Measurements from ENCODE around the gene RAB31.

Gene RAB31

GRCh38 chr18:9824952-9825371 is 116.9 kb downstream of the RAB31 start:
- Histone ChIP-seq H3K27me3 (ENCODE audit: control insufficient read depth, insufficient read depth, low read length) (no peaks in the 10 kb centered on the region), H3K4me3 (ENCODE audit: low read length) (no peak overlapping the region), H3K4me1 (ENCODE audit: control insufficient read depth, insufficient read depth, low read length) (peaks cover 27% of the 10 kb centered on the region), H3K9ac (ENCODE audit: low read length) (no peak overlapping the region), H3K9me3 (ENCODE audit: control insufficient read depth, low read length) (no peaks in the 10 kb centered on the region), H3K36me3 (ENCODE audit: control insufficient read depth, insufficient read depth, low read length) (no peaks in the 10 kb centered on the region)

- no peak overlapping the region for H3K4me3 ChIP-seq (ENCODE audit: low read length)
- H3K36me3 ChIP-seq (ENCODE audit: control insufficient read depth, insufficient read depth, low read length), result no peaks in the 10 kb centered on the region
- H3K9ac ChIP-seq (ENCODE audit: low read length), result no peak overlapping the region
- H3K27me3 ChIP-seq (ENCODE audit: control insufficient read depth, insufficient read depth, low read length), result no peaks in the 10 kb centered on the region
- H3K9me3 ChIP-seq (ENCODE audit: control insufficient read depth, low read length), result no peaks in the 10 kb centered on the region
- H3K4me1 ChIP-seq (ENCODE audit: control insufficient read depth, insufficient read depth, low read length), result peaks cover 27% of the 10 kb centered on the region
These were observed 117.5 kb downstream of the RAB31 start for GRCh38 chr18:9825571-9826073.

DNA sequence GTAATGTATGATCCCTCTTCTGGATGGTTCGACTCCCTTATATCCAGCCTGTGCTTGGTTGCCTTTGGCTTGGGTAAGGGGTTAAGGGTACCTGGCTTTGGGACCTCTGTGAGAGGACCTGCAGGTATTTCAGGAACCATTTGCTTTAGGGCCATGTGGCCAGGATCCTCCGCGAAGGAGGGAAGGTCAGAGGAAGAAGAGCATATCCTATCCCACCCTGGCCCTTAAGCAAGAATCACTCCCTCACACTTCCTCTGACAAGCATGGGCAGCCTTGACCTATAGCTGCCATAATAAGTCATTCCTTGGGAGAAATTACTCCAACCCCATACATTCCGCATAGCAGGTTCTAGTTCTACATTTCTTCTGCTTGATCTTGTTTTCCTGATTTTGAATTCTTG is 118.6 kb downstream of the RAB31 start:
- no peak overlapping the region for H3K4me3 ChIP-seq (ENCODE audit: low read length)
- H3K36me3 ChIP-seq (ENCODE audit: control insufficient read depth, insufficient read depth, low read length), result no peaks in the 10 kb centered on the region
- no peaks in the 10 kb centered on the region for H3K9me3 ChIP-seq (ENCODE audit: control insufficient read depth, low read length)
- no peaks in the 10 kb centered on the region for H3K27me3 ChIP-seq (ENCODE audit: control insufficient read depth, insufficient read depth, low read length)
- no peak overlapping the region for H3K9ac ChIP-seq (ENCODE audit: low read length)
- peaks cover 32% of the 10 kb centered on the region for H3K4me1 ChIP-seq (ENCODE audit: control insufficient read depth, insufficient read depth, low read length)

DNA sequence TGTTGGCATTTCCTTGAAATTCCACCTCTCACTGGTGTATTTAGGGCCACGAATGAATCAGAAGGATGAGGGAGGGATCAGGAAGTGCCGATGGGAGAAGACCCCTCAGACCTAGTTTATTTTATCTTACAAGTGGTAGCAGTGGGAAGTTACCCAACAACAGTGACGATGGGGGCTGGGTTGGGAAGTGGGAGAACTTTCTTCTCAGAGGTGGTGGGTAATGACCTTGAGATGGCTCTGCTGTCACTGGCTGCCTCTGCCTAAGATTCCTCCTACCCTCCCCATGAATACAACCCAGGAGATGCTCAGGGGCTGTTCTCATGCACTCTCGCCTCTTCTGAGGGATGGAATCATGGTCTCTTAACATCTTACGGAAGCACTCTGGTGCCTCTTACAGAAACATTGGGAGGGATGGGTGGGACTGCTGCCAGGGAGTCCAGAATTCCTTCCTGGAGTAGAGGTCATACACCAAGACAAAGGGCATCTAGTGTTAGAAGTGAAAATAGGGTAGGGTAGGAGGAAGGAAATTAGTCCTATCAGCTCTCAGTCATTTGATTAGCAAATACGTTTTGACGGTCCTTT is 119.2 kb downstream of the RAB31 start:
- Histone ChIP-seq H3K4me3 (ENCODE audit: low read length) (no peak overlapping the region), H3K4me1 (ENCODE audit: control insufficient read depth, insufficient read depth, low read length) (peaks cover 32% of the 10 kb centered on the region)

GRCh38 chr18:9827793-9828505 is 119.8 kb downstream of the RAB31 start:
- H3K9ac ChIP-seq (ENCODE audit: low read length), result no peak overlapping the region
- no peaks in the 10 kb centered on the region for H3K27me3 ChIP-seq (ENCODE audit: control insufficient read depth, insufficient read depth, low read length)
- H3K4me3 ChIP-seq (ENCODE audit: low read length), result no peak overlapping the region
- H3K36me3 ChIP-seq (ENCODE audit: control insufficient read depth, insufficient read depth, low read length), result no peaks in the 10 kb centered on the region
- H3K4me1 ChIP-seq (ENCODE audit: control insufficient read depth, insufficient read depth, low read length), result peaks cover 32% of the 10 kb centered on the region
- H3K9me3 ChIP-seq (ENCODE audit: control insufficient read depth, low read length), result no peaks in the 10 kb centered on the region

More for the DNA sequence above, 119.2 kb downstream of the RAB31 start:
- H3K36me3 ChIP-seq (ENCODE audit: control insufficient read depth, insufficient read depth, low read length), result no peaks in the 10 kb centered on the region
- no peak overlapping the region for H3K9ac ChIP-seq (ENCODE audit: low read length)
- H3K27me3 ChIP-seq (ENCODE audit: control insufficient read depth, insufficient read depth, low read length), result no peaks in the 10 kb centered on the region
- H3K9me3 ChIP-seq (ENCODE audit: control insufficient read depth, low read length), result no peaks in the 10 kb centered on the region

GRCh38 chr18:9828506-9829396 is 120.7 kb downstream of the RAB31 start:
- H3K4me3 ChIP-seq (ENCODE audit: low read length), result no peak overlapping the region
- no peaks in the 10 kb centered on the region for H3K36me3 ChIP-seq (ENCODE audit: control insufficient read depth, insufficient read depth, low read length)
- H3K9me3 ChIP-seq (ENCODE audit: control insufficient read depth, low read length), result no peaks in the 10 kb centered on the region
- no peak overlapping the region for H3K9ac ChIP-seq (ENCODE audit: low read length)
- H3K27me3 ChIP-seq (ENCODE audit: control insufficient read depth, insufficient read depth, low read length), result no peaks in the 10 kb centered on the region
- peaks cover 32% of the 10 kb centered on the region for H3K4me1 ChIP-seq (ENCODE audit: control insufficient read depth, insufficient read depth, low read length)

DNA sequence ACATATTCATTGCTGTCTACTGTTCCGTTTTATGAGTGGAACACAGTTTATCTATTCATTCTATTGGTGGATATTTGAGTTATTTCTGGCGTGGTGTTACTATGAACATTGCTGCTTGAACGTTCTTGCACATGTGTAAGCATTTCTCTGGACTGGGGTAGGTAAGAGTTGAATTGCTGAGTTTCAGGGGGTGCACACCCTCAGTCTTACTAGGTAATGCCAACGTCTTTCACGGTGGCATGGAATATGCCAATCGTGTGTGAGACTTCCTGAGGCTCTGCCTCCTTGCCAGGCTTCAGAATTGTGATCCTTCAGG is 121.3 kb downstream of the RAB31 start:
- no peak overlapping the region for H3K4me3 ChIP-seq (ENCODE audit: low read length)
- no peak overlapping the region for H3K9ac ChIP-seq (ENCODE audit: low read length)
- no peaks in the 10 kb centered on the region for H3K36me3 ChIP-seq (ENCODE audit: control insufficient read depth, insufficient read depth, low read length)
- peaks cover 32% of the 10 kb centered on the region for H3K4me1 ChIP-seq (ENCODE audit: control insufficient read depth, insufficient read depth, low read length)
- no peaks in the 10 kb centered on the region for H3K9me3 ChIP-seq (ENCODE audit: control insufficient read depth, low read length)
- H3K27me3 ChIP-seq (ENCODE audit: control insufficient read depth, insufficient read depth, low read length), result no peaks in the 10 kb centered on the region

- Histone ChIP-seq H3K9ac (ENCODE audit: low read length) (no peak overlapping the region), H3K4me3 (ENCODE audit: low read length) (no peak overlapping the region), H3K36me3 (ENCODE audit: control insufficient read depth, insufficient read depth, low read length) (no peaks in the 10 kb centered on the region), H3K4me1 (ENCODE audit: control insufficient read depth, insufficient read depth, low read length) (peaks cover 18% of the 10 kb centered on the region), H3K27me3 (ENCODE audit: control insufficient read depth, insufficient read depth, low read length) (no peaks in the 10 kb centered on the region), H3K9me3 (ENCODE audit: control insufficient read depth, low read length) (no peaks in the 10 kb centered on the region)
These were observed 123.1 kb downstream of the RAB31 start for GRCh38 chr18:9831036-9831722.

GRCh38 chr18:9831723-9832199 is 123.7 kb downstream of the RAB31 start:
- H3K9ac ChIP-seq (ENCODE audit: low read length), result no peak overlapping the region
- peaks cover 18% of the 10 kb centered on the region for H3K4me1 ChIP-seq (ENCODE audit: control insufficient read depth, insufficient read depth, low read length)
- no peaks in the 10 kb centered on the region for H3K27me3 ChIP-seq (ENCODE audit: control insufficient read depth, insufficient read depth, low read length)
- H3K9me3 ChIP-seq (ENCODE audit: control insufficient read depth, low read length), result no peaks in the 10 kb centered on the region
- H3K36me3 ChIP-seq (ENCODE audit: control insufficient read depth, insufficient read depth, low read length), result no peaks in the 10 kb centered on the region
- H3K4me3 ChIP-seq (ENCODE audit: low read length), result no peak overlapping the region

- Histone ChIP-seq H3K4me1 (ENCODE audit: control insufficient read depth, insufficient read depth, low read length) (peaks cover 9% of the 10 kb centered on the region), H3K9ac (ENCODE audit: low read length) (no peak overlapping the region), H3K36me3 (ENCODE audit: control insufficient read depth, insufficient read depth, low read length) (no peaks in the 10 kb centered on the region), H3K4me3 (ENCODE audit: low read length) (no peak overlapping the region), H3K9me3 (ENCODE audit: control insufficient read depth, low read length) (no peaks in the 10 kb centered on the region), H3K27me3 (ENCODE audit: control insufficient read depth, insufficient read depth, low read length) (no peaks in the 10 kb centered on the region)
These were observed 124.8 kb downstream of the RAB31 start for GRCh38 chr18:9832871-9833270.

DNA sequence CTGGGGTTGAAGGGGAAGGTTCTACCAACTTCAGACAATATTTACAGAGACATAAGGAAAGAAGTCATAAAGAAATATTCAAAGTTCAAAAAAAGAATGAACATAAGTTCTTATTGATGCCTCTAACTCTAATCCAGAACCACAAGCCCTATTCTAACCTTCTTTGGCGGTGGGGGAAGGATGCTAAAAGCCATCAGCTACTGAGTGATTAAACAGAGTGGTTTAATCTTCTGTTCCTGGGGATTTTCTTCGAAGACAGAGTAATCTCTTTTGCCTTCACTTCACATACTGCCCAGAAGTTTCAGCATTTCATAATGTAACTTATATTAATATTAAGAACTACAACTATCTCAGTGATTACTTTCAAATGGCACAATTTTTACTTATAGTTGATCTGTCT is 126.5 kb downstream of the RAB31 start:
- H3K9me3 ChIP-seq (ENCODE audit: control insufficient read depth, low read length), result no peaks in the 10 kb centered on the region
- peaks cover 5% of the 10 kb centered on the region for H3K4me1 ChIP-seq (ENCODE audit: control insufficient read depth, insufficient read depth, low read length)
- H3K27me3 ChIP-seq (ENCODE audit: control insufficient read depth, insufficient read depth, low read length), result no peaks in the 10 kb centered on the region
- no peaks in the 10 kb centered on the region for H3K36me3 ChIP-seq (ENCODE audit: control insufficient read depth, insufficient read depth, low read length)
- no peak overlapping the region for H3K9ac ChIP-seq (ENCODE audit: low read length)
- no peak overlapping the region for H3K4me3 ChIP-seq (ENCODE audit: low read length)

Data from mucosa of stomach (tissue), 1 donor.